ENCODE data around the gene CDH13.

DNA sequence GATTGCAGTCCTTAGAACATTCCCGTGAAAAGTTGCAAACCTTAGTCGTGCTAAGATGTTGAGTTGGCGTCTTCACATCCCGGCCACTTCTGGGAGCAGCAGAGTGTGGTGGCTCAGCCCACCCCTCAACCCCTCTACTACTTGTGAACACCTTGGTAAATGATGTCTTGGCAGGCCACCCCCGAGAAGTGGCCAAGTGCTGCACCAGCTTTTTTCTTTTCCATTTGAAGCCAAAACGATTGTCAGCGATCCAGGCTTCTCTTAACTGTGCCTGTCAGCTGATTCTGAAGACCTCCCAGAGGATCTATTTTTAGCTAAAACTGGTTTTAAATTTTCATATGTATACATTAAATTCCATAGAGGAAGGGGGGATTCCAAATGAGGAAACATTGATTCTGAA lies 247.5 kb downstream of the CDH13 start:
- no peak for TF ChIP-seq POLR2A (IDR thresholded peaks at IDR 0.05; ENCODE audit: low read depth)
- TF ChIP-seq, protein P1, sequence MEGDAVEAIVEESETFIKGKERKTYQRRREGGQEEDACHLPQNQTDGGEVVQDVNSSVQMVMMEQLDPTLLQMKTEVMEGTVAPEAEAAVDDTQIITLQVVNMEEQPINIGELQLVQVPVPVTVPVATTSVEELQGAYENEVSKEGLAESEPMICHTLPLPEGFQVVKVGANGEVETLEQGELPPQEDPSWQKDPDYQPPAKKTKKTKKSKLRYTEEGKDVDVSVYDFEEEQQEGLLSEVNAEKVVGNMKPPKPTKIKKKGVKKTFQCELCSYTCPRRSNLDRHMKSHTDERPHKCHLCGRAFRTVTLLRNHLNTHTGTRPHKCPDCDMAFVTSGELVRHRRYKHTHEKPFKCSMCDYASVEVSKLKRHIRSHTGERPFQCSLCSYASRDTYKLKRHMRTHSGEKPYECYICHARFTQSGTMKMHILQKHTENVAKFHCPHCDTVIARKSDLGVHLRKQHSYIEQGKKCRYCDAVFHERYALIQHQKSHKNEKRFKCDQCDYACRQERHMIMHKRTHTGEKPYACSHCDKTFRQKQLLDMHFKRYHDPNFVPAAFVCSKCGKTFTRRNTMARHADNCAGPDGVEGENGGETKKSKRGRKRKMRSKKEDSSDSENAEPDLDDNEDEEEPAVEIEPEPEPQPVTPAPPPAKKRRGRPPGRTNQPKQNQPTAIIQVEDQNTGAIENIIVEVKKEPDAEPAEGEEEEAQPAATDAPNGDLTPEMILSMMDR (IDR thresholded peaks at IDR 0.05) = no peak

Measured in esophagus muscularis mucosa (tissue), 3 donors.